A549 (cell line): ENCODE data around the gene DNM1. TPM values are rescaled to one million over a fixed set of nuclear protein-coding genes. Genes with fewer than 3 reads are reported as not detected.
A peak's percentile ranks its signal among the peaks of the same experiment; 100 is the strongest.

Experiments used
- ATAC-seq, 2 experiments: fragments of 200-7000 bp in 1 of 2; fragments of >200 bp in 1 of 2; cut with Nextera tagmentation in 1 of 2; cut with Tn5 transposase in 1 of 2; 3 replicates each; pipeline versions ENCODE4 v1.8.0 to v1.9.1; 2018 to 2020; ENCODE audit warnings: mild to moderate bottlenecking in 1 of 2, moderate library complexity in 1 of 2
- CTCF ChIA-PET: fragments of 300-600 bp; sonication (Branson Sonifier 250); formaldehyde crosslinking; extraction: SDS; loops from one replicate; lab custom pipeline; 2021; ENCODE audit warnings: antibody characterized with exemption, inconsistent platforms; lab: Yijun Ruan, JAX
- POLR2A ChIA-PET: fragments of 350-600 bp; formaldehyde crosslinking; extraction: SDS; loops from one replicate; lab custom pipeline; 2021; ENCODE audit warnings: antibody characterized with exemption, inconsistent platforms; lab: Yijun Ruan, JAX
- DNase-seq, 2 experiments: peaks; one replicate each; pipeline versions ENCODE4 v3.0.0 to v3.0.0-alpha.2; 2011 to 2016; ENCODE audit warnings: low read depth in 1 of 2, low spot score in 1 of 2
- FAIRE-seq: peaks from 2 replicates; lab custom pipeline; 2011; peaks lifted over from hg19 to GRCh38; lab: Jason Lieb, UNC
- H3K27ac ChIP-seq, 2 experiments: fragments of >200 bp; sonication (Bioruptor Twin); formaldehyde crosslinking; 3 replicates each; pipeline ENCODE4 v1.5.1; 2016 to 2017
- H3K4me1 ChIP-seq: fragments of >200 bp; sonication (Bioruptor Twin); formaldehyde crosslinking; 3 replicates; pipeline ENCODE4 v1.6.1; 2016
- H3K4me2 ChIP-seq: fragments of >200 bp; sonication (Bioruptor Twin); formaldehyde crosslinking; 3 replicates; pipeline ENCODE4 v1.6.1; 2016
- H3K4me3 ChIP-seq: fragments of >200 bp; sonication (Bioruptor Twin); formaldehyde crosslinking; 3 replicates; pipeline ENCODE4 v1.5.1; 2016
- H3K9me3 ChIP-seq: fragments of >200 bp; sonication (Bioruptor Twin); formaldehyde crosslinking; 3 replicates; pipeline ENCODE4 v1.6.1; 2016
- BCL3 ChIP-seq: fragments of >200 bp; sonication (Bioruptor Twin); formaldehyde crosslinking; IDR thresholded peaks from 3 replicates; pipeline ENCODE4 v1.6.1; 2016
- BHLHE40 ChIP-seq: IDR thresholded peaks from 2 replicates; pipeline ENCODE4 v1.6.1; 2012; ENCODE audit warnings: low read depth, low read length, inconsistent platforms
- CBX2 ChIP-seq: fragments of 200-600 bp; sonication (generic); IDR thresholded peaks from 2 replicates; pipeline ENCODE4 v1.6.1; 2016; ENCODE audit warnings: low read depth, mild to moderate bottlenecking, borderline replicate concordance
- CHD4 ChIP-seq: fragments of 200-600 bp; sonication (generic); IDR thresholded peaks from 2 replicates; pipeline ENCODE4 v1.6.1; 2016; ENCODE audit warnings: antibody characterized with exemption, mild to moderate bottlenecking, borderline replicate concordance
- E2F6 ChIP-seq: IDR thresholded peaks from 2 replicates; pipeline ENCODE4 v1.6.1; 2012; ENCODE audit warnings: low read depth, borderline replicate concordance
- ESRRA ChIP-seq: fragments of 150-350 bp; IDR thresholded peaks from 2 replicates; pipeline ENCODE4 v1.6.1; 2014; ENCODE audit warnings: mild to moderate bottlenecking, low read length, borderline replicate concordance
- FOSL2 ChIP-seq, 2 experiments: fragments of 450-650 bp in 1 of 2; fragments of >200 bp in 1 of 2; sonication (Bioruptor Twin) in 1 of 2; formaldehyde crosslinking; IDR thresholded peaks; 2 replicates each; pipeline versions ENCODE4 v1.5.0 to v1.6.1; 2016 to 2020; ENCODE audit warnings: mild to moderate bottlenecking in 1 of 2, moderate library complexity in 1 of 2
- FOXS1 ChIP-seq: fragments of 250-450 bp; sonication (Bioruptor Pico); IDR thresholded peaks from 2 replicates; pipeline ENCODE4 v1.5.0; 2020; ENCODE audit warnings: mild to moderate bottlenecking, moderate library complexity
- HDAC2 ChIP-seq: fragments of 200-600 bp; sonication (generic); IDR thresholded peaks from 2 replicates; pipeline ENCODE4 v1.6.1; 2016
- HES2 ChIP-seq: fragments of >200 bp; sonication (Bioruptor Twin); formaldehyde crosslinking; IDR thresholded peaks from 2 replicates; pipeline ENCODE4 v1.6.1; 2016
- HEYL ChIP-seq: fragments of 250-450 bp; sonication (Bioruptor Pico); IDR thresholded peaks from 2 replicates; pipeline ENCODE4 v1.8.0; 2021; ENCODE audit warnings: mild to moderate bottlenecking, moderate library complexity
- HOXA7 ChIP-seq: fragments of 250-450 bp; sonication (Bioruptor Pico); IDR thresholded peaks from 2 replicates; pipeline ENCODE4 v1.5.0; 2020; ENCODE audit warnings: mild to moderate bottlenecking, moderate library complexity
- JUN ChIP-seq, 2 experiments: fragments of >200 bp; sonication (Bioruptor Twin); formaldehyde crosslinking; IDR thresholded peaks; 2 replicates in 1 of 2; 3 replicates in 1 of 2; pipeline ENCODE4 v1.6.1; 2016 to 2017
- JUNB ChIP-seq: fragments of >200 bp; sonication (Bioruptor Twin); formaldehyde crosslinking; IDR thresholded peaks from 2 replicates; pipeline ENCODE4 v1.6.1; 2016
- KDM5A ChIP-seq: fragments of 200-600 bp; sonication (generic); IDR thresholded peaks from 2 replicates; pipeline ENCODE4 v1.6.1; 2016; ENCODE audit warnings: antibody characterized with exemption, mild to moderate bottlenecking
- MAX ChIP-seq: IDR thresholded peaks from 2 replicates; pipeline ENCODE4 v1.6.1; 2012
- MYC ChIP-seq: IDR thresholded peaks from 2 replicates; pipeline ENCODE4 v1.6.1; 2012; ENCODE audit warnings: mild to moderate bottlenecking, inconsistent platforms, low read length, improper control_type of control experiment, borderline replicate concordance
- NFE2L2 ChIP-seq: fragments of 150-350 bp; conservative IDR thresholded peaks from 2 replicates; pipeline ENCODE4 v1.6.1; 2014; ENCODE audit warnings: low read length
- NPAS2 ChIP-seq: fragments of 250-450 bp; sonication (Bioruptor Pico); IDR thresholded peaks from 2 replicates; pipeline ENCODE4 v1.8.0; 2022; ENCODE audit warnings: mild to moderate bottlenecking, moderate library complexity, borderline replicate concordance
- PHF8 ChIP-seq: fragments of 200-600 bp; sonication (generic); IDR thresholded peaks from 2 replicates; pipeline ENCODE4 v1.6.1; 2016; ENCODE audit warnings: low read depth, mild to moderate bottlenecking, antibody characterized with exemption, moderate library complexity, borderline replicate concordance
- POLR2A ChIP-seq: IDR thresholded peaks from 2 replicates; pipeline ENCODE4 v1.6.1; 2012; ENCODE audit warnings: mild to moderate bottlenecking, low read length
- RAD21 ChIP-seq, 2 experiments: fragments of >200 bp in 1 of 2; sonication (Bioruptor Twin) in 1 of 2; formaldehyde crosslinking in 1 of 2; IDR thresholded peaks in 1 of 2; conservative IDR thresholded peaks in 1 of 2; 2 replicates in 1 of 2; 3 replicates in 1 of 2; pipeline ENCODE4 v1.6.1; 2012 to 2018; ENCODE audit warnings: inconsistent platforms in 1 of 2
- RCOR1 ChIP-seq: fragments of 150-350 bp; IDR thresholded peaks from 2 replicates; pipeline ENCODE4 v1.6.1; 2014; ENCODE audit warnings: antibody characterized with exemption, low read length, low read depth
- RFX5 ChIP-seq: fragments of 450-650 bp; IDR thresholded peaks from 2 replicates; pipeline ENCODE4 v1.7.1; 2014; ENCODE audit warnings: antibody characterized with exemption, mild to moderate bottlenecking, moderate library complexity
- TP53 ChIP-seq: fragments of 250-450 bp; sonication (Bioruptor Pico); IDR thresholded peaks from 2 replicates; pipeline ENCODE4 v1.5.0; 2021; ENCODE audit warnings: mild to moderate bottlenecking, moderate library complexity
- USF2 ChIP-seq: fragments of 450-650 bp; IDR thresholded peaks from 2 replicates; pipeline ENCODE4 v1.6.1; 2014; ENCODE audit warnings: antibody characterized with exemption
- ZC3H11A ChIP-seq: fragments of 450-650 bp; IDR thresholded peaks from 2 replicates; pipeline ENCODE4 v1.6.1; 2014; ENCODE audit warnings: antibody characterized with exemption, mild to moderate bottlenecking
- WGBS: methylation state at CpG from one replicate; pipeline ENCODE4 v1.1.6; 2017; ENCODE audit errors: missing lambda C conversion rate; 5-methylcytosine and 5-hydroxymethylcytosine counted together
- polyA plus RNA-seq, 4 experiments: library from polyadenylated mRNA; depleted of rRNA in 3 of 4; stranded (reverse); fragments of >200 nt; fragmentation: RNase III in 1 of 4; extraction: RNeasy Plus Mini Kit Qiagen cat#74134 plus additional on column Dnase treatment in 1 of 4; gene quantifications; 2 replicates in 3 of 4; 3 replicates in 1 of 4; pipeline ENCODE4 v1.2.3, GENCODE V29; 2011 to 2017

DNM1 gene
- polyA plus RNA-seq, 2 of the 4 experiments (the other 2 are of a cell fraction): 60.2 to 139 TPM

- peak overlapping the region; percentile 86 for H3K4me2 ChIP-seq
- H3K4me3 ChIP-seq: peak overlapping the region; percentile 96; the same call in 2 of the 3 replicates
- no peak for ATAC-seq
- ChIA-PET POLR2A (no interaction called here), CTCF (interaction anchor here (0.5 to 9.3 kb wide), 5 partner anchors 9 to 86 kb away, joined by 3 to 82 read pairs (median 4); no protein-coding TSS in a partner anchor)
- WGBS: 13% methylated on average over 2 of the region's 2 CpGs
- no peak for DNase-seq
- TF ChIP-seq RAD21 (conservative IDR thresholded peaks at IDR 0.05 in 1 of 2, IDR thresholded peaks at IDR 0.05 in 1 of 2): no peak
- no peak for TF ChIP-seq TP53 (CRISPR knock-in tag)
- no peak for TF ChIP-seq ESRRA
- TF ChIP-seq ZC3H11A: no peak
- TF ChIP-seq FOXS1 (CRISPR knock-in tag): no peak
- no peak for TF ChIP-seq NFE2L2
- no peak for TF ChIP-seq RFX5
- no peak for TF ChIP-seq PHF8
- TF ChIP-seq HEYL (CRISPR knock-in tag): no peak
- no peak for TF ChIP-seq FOSL2 (IDR thresholded peaks at IDR 0.05)
- TF ChIP-seq FOSL2 (CRISPR knock-in tag; IDR thresholded peaks at IDR 0.05): no peak
- no peak for TF ChIP-seq RCOR1
- no peak for TF ChIP-seq NPAS2 (CRISPR knock-in tag)
- no peak for FAIRE-seq
- H3K4me1 ChIP-seq: peaks cover 48% of the 10 kb centered on the region
- H3K27ac ChIP-seq: peak overlapping the region in 1 of 2 experiments; percentile 99; a peak in 3 of 6 replicates
- H3K9me3 ChIP-seq: no peaks in the 10 kb centered on the region
Observed at GRCh38 chr9:128202648-128203023, 543 bp upstream of the DNM1 start.

- Histone ChIP-seq H3K27ac (peak overlapping the region; percentile 95 to 99), H3K4me2 (peak overlapping the region; percentile 86), H3K4me1 (peaks cover 61% of the 10 kb centered on the region), H3K4me3 (peak overlapping the region; percentile 96), H3K9me3 (no peaks in the 10 kb centered on the region)
- 2% methylated on average over 29 of the region's 67 CpGs for WGBS
- no peak for FAIRE-seq
- ChIA-PET POLR2A (interaction anchor here (0.6 to 1.3 kb wide), 4 partner anchors 8 to 75 kb away, joined by 3 to 6 read pairs (median 4); no protein-coding TSS in a partner anchor), CTCF (interaction anchor here (0.6 to 9.3 kb wide), 12 partner anchors 9 to 1526 kb away, joined by 3 to 82 read pairs (median 4); partner anchors contain the start of gene CIZ1)
- DNase-seq: peak; percentile 63 to 79
- TF ChIP-seq CBX2: no peak
- TF ChIP-seq RAD21 (conservative IDR thresholded peaks at IDR 0.05 in 1 of 2, IDR thresholded peaks at IDR 0.05 in 1 of 2): 0 out of 5 replicates have a peak, but pooled peaks of 1 of the 2 experiments have one; percentile 10
- TF ChIP-seq E2F6: peak; percentile 81
- peak; percentile 25 to 60; a peak in 2 of 5 replicates for TF ChIP-seq JUN (IDR thresholded peaks at IDR 0.05)
- peak; percentile 84 for TF ChIP-seq MAX
- peak; percentile 60 for TF ChIP-seq POLR2A
- TF ChIP-seq HOXA7: no peak
- TF ChIP-seq FOSL2 (IDR thresholded peaks at IDR 0.05): no peak
- peak; percentile 58 for TF ChIP-seq FOSL2 (CRISPR knock-in tag; IDR thresholded peaks at IDR 0.05)
- peak; percentile 74 to 80 for ATAC-seq
Observed at GRCh38 chr9:128203707-128204551, 750 bp downstream of the DNM1 start.

GRCh38 chr9:128204858-128205257, 1.7 kb downstream of the DNM1 start:
- Histone ChIP-seq H3K4me2 (peak overlapping the region; percentile 86), H3K9me3 (no peaks in the 10 kb centered on the region), H3K27ac (peak overlapping the region; percentile 95 to 99), H3K4me1 (peaks cover 70% of the 10 kb centered on the region), H3K4me3 (peak overlapping the region; percentile 96)
- ATAC-seq (no peak), FAIRE-seq (no peak)
- CTCF ChIA-PET: interaction anchor here (0.6 to 9.3 kb wide), 4 partner anchors 9 to 32 kb away, joined by 3 to 82 read pairs (median 8); no protein-coding TSS in a partner anchor
- 79% methylated on average over 7 of the region's 7 CpGs for WGBS
- POLR2A ChIA-PET: no interaction called here
- no peak for TF ChIP-seq HDAC2
- no peak for TF ChIP-seq MYC
- TF ChIP-seq BCL3: no peak
- no peak for TF ChIP-seq MAX
- no peak for TF ChIP-seq NPAS2 (CRISPR knock-in tag)
- no peak for TF ChIP-seq POLR2A
- no peak for TF ChIP-seq JUN (IDR thresholded peaks at IDR 0.05)
- TF ChIP-seq BHLHE40: no peak
- no peak for TF ChIP-seq HES2
- TF ChIP-seq KDM5A: no peak
- no peak for TF ChIP-seq ZC3H11A
- TF ChIP-seq USF2: no peak
- no peak for TF ChIP-seq FOSL2 (IDR thresholded peaks at IDR 0.05)
- TF ChIP-seq FOSL2 (CRISPR knock-in tag; IDR thresholded peaks at IDR 0.05): no peak
- TF ChIP-seq JUNB: no peak
- TF ChIP-seq CHD4: no peak
- no peak for TF ChIP-seq HOXA7
- no peak for TF ChIP-seq CBX2
- TF ChIP-seq, all 56 proteins: peak for 0
- DNase-seq: no peak
